ENCODE results near the gene PRKAR2B. TPM values are rescaled to one million over a fixed set of nuclear protein-coding genes. Genes with fewer than 3 reads are reported as not detected.

PRKAR2B gene
- total RNA-seq, 3 donors from 2014 or later (not counting 1 experiment from before 2014, with no cell fraction given), result 2.1 to 14.3 (median 4.0) TPM

DNA sequence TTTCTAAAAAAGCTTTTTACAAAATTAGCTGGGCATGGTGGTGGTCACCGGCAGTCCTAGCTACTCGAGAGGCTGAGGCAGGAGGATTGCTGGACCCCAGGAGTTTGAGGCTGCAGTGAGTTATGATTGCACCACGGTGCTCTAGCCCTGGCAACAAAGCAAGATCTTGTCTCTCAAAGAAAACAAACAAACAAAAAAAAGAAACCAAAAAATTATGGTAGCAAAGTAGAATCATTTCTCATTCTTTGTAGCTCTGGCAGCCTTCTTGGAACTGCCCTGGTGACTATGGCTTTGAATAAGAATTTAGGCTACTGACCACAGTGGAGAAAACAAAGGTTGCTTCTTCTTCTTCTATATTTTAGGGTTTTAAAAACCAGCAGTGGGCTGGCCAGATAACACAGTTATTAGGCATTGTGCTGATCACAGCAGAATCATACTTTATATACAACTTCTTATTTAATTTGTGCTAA lies 41.9 kb upstream of the PRKAR2B start:
- ATAC-seq (no peak), DNase-seq (no peak)
- Histone ChIP-seq H3K27ac (ENCODE audit: low read length) (no peak overlapping the region), H3K36me3 (ENCODE audit: control insufficient read depth, insufficient read depth, low read length) (no peaks in the 10 kb centered on the region), H3K9me3 (ENCODE audit: control insufficient read depth, insufficient read depth, low read length) (no peaks in the 10 kb centered on the region), H3K27me3 (ENCODE audit: control insufficient read depth, insufficient read depth, low read length) (no peaks in the 10 kb centered on the region), H3K4me3 (ENCODE audit: low read length) (no peak overlapping the region), H3K4me1 (ENCODE audit: control insufficient read depth, insufficient read depth, low read length) (no peaks in the 10 kb centered on the region)
- TF ChIP-seq, protein P1, sequence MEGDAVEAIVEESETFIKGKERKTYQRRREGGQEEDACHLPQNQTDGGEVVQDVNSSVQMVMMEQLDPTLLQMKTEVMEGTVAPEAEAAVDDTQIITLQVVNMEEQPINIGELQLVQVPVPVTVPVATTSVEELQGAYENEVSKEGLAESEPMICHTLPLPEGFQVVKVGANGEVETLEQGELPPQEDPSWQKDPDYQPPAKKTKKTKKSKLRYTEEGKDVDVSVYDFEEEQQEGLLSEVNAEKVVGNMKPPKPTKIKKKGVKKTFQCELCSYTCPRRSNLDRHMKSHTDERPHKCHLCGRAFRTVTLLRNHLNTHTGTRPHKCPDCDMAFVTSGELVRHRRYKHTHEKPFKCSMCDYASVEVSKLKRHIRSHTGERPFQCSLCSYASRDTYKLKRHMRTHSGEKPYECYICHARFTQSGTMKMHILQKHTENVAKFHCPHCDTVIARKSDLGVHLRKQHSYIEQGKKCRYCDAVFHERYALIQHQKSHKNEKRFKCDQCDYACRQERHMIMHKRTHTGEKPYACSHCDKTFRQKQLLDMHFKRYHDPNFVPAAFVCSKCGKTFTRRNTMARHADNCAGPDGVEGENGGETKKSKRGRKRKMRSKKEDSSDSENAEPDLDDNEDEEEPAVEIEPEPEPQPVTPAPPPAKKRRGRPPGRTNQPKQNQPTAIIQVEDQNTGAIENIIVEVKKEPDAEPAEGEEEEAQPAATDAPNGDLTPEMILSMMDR (IDR thresholded peaks at IDR 0.05), result no peak
- no peaks in the 10 kb centered on the region for H3K4me1 Mint-ChIP-seq
- WGBS (ENCODE audit: insufficient coverage), result 77% methylated on average over 3 of the region's 3 CpGs
- H3K27ac Mint-ChIP-seq, result no peak overlapping the region
- H3K9me3 Mint-ChIP-seq, result no peaks in the 10 kb centered on the region
- peaks cover 3 to 12% of the 10 kb centered on the region in 2 donors for H3K27me3 Mint-ChIP-seq (ENCODE audit: low read depth in 2 of 2)
- H3K4me3 Mint-ChIP-seq, result no peak overlapping the region
- no peaks in the 10 kb centered on the region for H3K36me3 Mint-ChIP-seq
- intact Hi-C loops (cut with micrococcal nuclease), result no loop called here

DNA sequence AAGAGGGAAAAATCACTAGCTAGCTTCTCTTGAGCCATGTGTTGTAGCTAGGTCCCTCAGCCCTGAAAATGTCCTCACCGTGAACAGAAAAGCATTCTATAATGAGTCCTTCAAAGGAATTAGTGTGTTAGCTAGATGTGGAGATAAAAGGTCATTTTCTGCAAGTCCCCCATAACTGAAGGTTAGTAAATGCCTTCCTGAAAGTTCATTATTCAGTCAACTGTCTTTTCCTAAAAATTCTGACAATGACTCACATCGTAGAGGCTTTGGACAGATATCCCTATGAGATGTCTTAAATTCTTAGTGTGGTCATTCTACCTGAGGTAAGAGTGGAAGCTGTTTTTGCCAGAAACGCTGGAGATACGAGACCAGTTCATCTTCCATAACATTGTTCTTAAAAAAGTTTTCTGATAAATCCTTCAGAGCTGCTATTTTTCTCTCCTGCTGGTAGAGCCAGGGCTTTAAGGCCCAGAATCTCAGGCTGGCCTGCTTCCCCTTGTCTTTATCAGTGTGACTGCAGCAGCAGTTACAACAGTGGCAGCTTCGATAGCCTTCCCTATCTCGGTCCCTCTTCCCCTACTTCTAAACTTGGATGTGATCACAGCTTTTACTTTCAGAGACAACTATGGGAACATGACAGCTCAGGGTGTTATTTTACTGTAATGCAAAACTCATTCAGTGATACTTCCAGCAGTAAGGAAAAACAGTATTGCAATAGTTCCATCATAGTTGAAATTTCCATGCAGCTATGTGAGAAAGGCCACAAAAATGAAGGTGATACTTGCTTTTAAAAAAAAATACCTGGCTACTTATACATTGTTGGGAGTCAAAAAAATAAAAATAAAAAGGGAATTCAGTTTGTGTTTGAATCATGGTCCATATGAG lies 37.3 kb upstream of the PRKAR2B start:
- H3K27me3 Mint-ChIP-seq (ENCODE audit: low read depth in 2 of 2), result no peaks in the 10 kb centered on the region
- TF ChIP-seq, protein P1 (IDR thresholded peaks at IDR 0.05), result no peak
- ATAC-seq (no peak), DNase-seq (no peak)
- Histone ChIP-seq H3K4me3 (ENCODE audit: low read length) (no peak overlapping the region), H3K9me3 (ENCODE audit: control insufficient read depth, insufficient read depth, low read length) (no peaks in the 10 kb centered on the region), H3K27ac (ENCODE audit: low read length) (no peak overlapping the region), H3K27me3 (ENCODE audit: control insufficient read depth, insufficient read depth, low read length) (no peaks in the 10 kb centered on the region), H3K4me1 (ENCODE audit: control insufficient read depth, insufficient read depth, low read length) (no peaks in the 10 kb centered on the region), H3K36me3 (ENCODE audit: control insufficient read depth, insufficient read depth, low read length) (no peaks in the 10 kb centered on the region)
- 69% methylated on average over 6 of the region's 6 CpGs for WGBS (ENCODE audit: insufficient coverage)
- H3K4me3 Mint-ChIP-seq, result no peak overlapping the region
- H3K9me3 Mint-ChIP-seq, result no peaks in the 10 kb centered on the region
- H3K36me3 Mint-ChIP-seq, result no peaks in the 10 kb centered on the region
- no peaks in the 10 kb centered on the region for H3K4me1 Mint-ChIP-seq
- no peak overlapping the region for H3K27ac Mint-ChIP-seq
- intact Hi-C loops (cut with micrococcal nuclease), result no loop called here

DNA sequence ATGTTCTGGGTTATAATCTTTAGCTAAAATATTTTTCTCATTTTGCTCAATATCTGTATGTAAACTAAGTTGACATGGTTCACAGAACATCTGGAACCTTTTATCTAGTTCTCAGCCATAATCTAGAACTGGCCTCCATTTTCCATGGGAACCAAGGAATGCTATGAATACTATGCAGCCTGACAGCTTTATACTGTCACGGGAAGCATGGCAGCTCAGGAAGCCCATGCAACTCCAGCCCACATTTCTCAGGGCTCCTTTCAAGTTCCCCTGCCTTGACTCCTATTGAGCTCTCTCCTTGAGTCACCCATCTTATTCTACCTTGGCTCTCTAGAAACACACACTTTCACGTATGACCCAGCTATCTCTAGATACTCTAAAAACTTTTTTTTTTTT lies 36.6 kb upstream of the PRKAR2B start:
- Histone ChIP-seq H3K9me3 (ENCODE audit: control insufficient read depth, insufficient read depth, low read length) (no peaks in the 10 kb centered on the region), H3K4me1 (ENCODE audit: control insufficient read depth, insufficient read depth, low read length) (no peaks in the 10 kb centered on the region), H3K27ac (ENCODE audit: low read length) (no peak overlapping the region), H3K4me3 (ENCODE audit: low read length) (no peak overlapping the region), H3K27me3 (ENCODE audit: control insufficient read depth, insufficient read depth, low read length) (no peaks in the 10 kb centered on the region), H3K36me3 (ENCODE audit: control insufficient read depth, insufficient read depth, low read length) (no peaks in the 10 kb centered on the region)
- Mint-ChIP-seq H3K9me3 (no peaks in the 10 kb centered on the region), H3K4me3 (no peak overlapping the region), H3K27me3 (ENCODE audit: low read depth in 2 of 2) (no peaks in the 10 kb centered on the region), H3K27ac (no peak overlapping the region), H3K4me1 (no peaks in the 10 kb centered on the region), H3K36me3 (no peaks in the 10 kb centered on the region)
- TF ChIP-seq, protein P1 (IDR thresholded peaks at IDR 0.05), result no peak
- intact Hi-C loops (cut with micrococcal nuclease), result no loop called here
- DNase-seq, result no peak
- no peak for ATAC-seq
- WGBS (ENCODE audit: insufficient coverage), result 52% methylated on average over 2 of the region's 2 CpGs
